Measurements from ENCODE around the gene LRRTM4.

Gene LRRTM4
- total RNA-seq = 0 reads per million in 9 experiments

DNA sequence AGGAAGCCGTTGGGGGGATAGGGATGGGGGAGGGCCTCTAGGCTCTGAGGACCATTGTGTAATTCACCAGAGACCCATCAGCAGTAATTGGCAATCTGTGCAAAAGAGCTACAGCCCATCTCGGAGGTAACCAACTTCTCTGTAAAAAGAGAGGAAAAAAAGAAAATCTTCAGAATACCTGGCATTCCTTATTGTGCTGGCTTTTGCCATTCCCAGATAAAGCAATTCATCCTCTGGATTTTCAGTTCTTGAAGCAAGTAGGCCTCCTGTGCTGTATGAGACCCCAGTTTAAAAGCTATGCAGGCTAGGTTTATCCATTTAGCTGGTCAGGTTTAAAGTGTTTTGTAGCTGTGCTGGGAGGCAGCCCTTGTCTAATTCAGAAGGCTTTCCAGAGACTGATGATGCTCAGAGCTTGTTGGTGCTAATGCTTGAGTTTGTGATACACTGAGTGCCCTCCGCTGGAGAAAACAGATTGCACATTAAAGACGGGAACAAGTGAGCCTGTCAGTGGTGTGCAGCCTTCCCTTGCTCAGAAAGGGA, at the start of gene LRRTM4:
Gene LRRTM4 (minus strand): TSS at position 446 of the 540 bp plus-strand sequence.
- no peaks in the 10 kb centered on the region for H3K4me1 Mint-ChIP-seq (ENCODE audit: low read depth in 2 of 2)
- ATAC-seq (replicated peaks) (no peak), DNase-seq (no peak)
- H3K27ac Mint-ChIP-seq = no peak within 1 kb of the TSS
- H3K9me3 Mint-ChIP-seq = peaks cover 6 to 16% of the 10 kb centered on the region in 2 donors
- H3K4me3 Mint-ChIP-seq = no peak within 1 kb of the TSS
- no peaks in the 10 kb centered on the region for H3K27me3 Mint-ChIP-seq
- H3K36me3 Mint-ChIP-seq (ENCODE audit: insufficient read depth) = no peaks in the 10 kb centered on the region

DNA sequence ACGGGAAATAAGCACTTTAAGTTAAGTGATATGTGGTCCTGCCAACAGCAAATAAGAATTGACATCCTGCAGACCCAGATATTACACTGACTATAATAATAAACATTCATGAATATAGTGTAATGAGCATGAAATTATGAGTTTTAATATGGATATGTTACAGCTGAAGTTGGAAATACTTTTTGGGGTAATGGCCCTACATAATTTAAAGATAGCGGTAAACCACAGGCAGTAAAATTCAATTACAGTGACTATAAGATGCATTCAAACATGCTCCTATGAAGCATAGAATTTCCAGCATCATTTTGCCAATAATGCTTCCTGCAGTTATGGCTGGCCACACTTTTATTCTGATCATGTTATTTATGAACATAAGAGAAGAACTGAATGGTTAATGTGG, 49.4 kb upstream of the LRRTM4 start:
- H3K4me1 Mint-ChIP-seq (ENCODE audit: low read depth in 2 of 2) = no peaks in the 10 kb centered on the region
- DNase-seq (no peak), ATAC-seq (replicated peaks) (no peak)
- peaks cover 0 to 2% of the 10 kb centered on the region in 2 donors for H3K9me3 Mint-ChIP-seq
- no peak overlapping the region for H3K27ac Mint-ChIP-seq
- no peaks in the 10 kb centered on the region for H3K36me3 Mint-ChIP-seq (ENCODE audit: insufficient read depth)
- no peak overlapping the region for H3K4me3 Mint-ChIP-seq
- H3K27me3 Mint-ChIP-seq = no peaks in the 10 kb centered on the region

DNA sequence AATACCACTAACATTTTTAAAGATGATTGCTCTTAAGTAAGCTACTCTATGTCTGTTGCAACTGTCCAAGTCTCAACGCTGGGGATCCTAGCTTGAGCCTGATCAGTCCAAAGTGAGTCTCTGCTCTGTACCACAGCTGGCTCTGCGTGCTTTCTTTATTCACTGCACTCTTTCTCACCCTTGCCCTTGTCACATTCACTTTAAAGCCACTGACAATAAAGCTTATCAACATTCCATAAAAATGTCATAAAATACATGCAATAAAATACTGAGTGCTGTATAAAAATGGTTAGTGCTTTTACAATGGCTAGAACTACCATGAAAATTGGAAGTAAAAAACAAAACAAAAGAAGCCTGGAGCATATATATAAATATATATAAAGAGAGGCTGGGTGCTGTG, 45.5 kb upstream of the LRRTM4 start:
- H3K27me3 Mint-ChIP-seq = no peaks in the 10 kb centered on the region
- ATAC-seq (replicated peaks) (no peak), DNase-seq (no peak)
- H3K36me3 Mint-ChIP-seq (ENCODE audit: insufficient read depth) = no peaks in the 10 kb centered on the region
- H3K9me3 Mint-ChIP-seq = peaks cover 4 to 9% of the 10 kb centered on the region in 2 donors
- H3K4me1 Mint-ChIP-seq (ENCODE audit: low read depth in 2 of 2) = no peaks in the 10 kb centered on the region
- H3K4me3 Mint-ChIP-seq = no peak overlapping the region
- no peak overlapping the region for H3K27ac Mint-ChIP-seq

DNA sequence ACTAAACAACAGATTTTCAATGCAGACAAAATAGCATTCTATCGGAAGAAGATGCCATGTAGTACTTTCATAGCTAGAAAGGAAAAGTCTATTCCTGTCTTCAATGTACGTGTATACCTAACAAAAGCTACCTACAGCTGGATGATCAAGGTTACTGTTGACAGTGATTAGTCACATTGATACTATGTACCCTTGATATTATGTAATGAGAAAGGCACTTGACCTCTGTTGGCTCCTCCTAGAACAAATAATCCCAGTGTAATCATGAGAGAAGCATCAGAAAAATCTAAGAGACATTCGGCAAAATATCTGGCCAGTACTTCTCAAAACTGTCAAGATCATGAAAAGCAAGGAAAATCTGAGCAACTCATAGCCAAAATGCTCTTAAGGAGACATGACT, 44.4 kb upstream of the LRRTM4 start:
- Mint-ChIP-seq H3K9me3 (peaks cover 4 to 9% of the 10 kb centered on the region in 2 donors), H3K27ac (no peak overlapping the region), H3K27me3 (no peaks in the 10 kb centered on the region), H3K4me1 (ENCODE audit: low read depth in 2 of 2) (no peaks in the 10 kb centered on the region), H3K36me3 (ENCODE audit: insufficient read depth) (no peaks in the 10 kb centered on the region), H3K4me3 (no peak overlapping the region)
- ATAC-seq (replicated peaks) = no peak
- no peak for DNase-seq

DNA sequence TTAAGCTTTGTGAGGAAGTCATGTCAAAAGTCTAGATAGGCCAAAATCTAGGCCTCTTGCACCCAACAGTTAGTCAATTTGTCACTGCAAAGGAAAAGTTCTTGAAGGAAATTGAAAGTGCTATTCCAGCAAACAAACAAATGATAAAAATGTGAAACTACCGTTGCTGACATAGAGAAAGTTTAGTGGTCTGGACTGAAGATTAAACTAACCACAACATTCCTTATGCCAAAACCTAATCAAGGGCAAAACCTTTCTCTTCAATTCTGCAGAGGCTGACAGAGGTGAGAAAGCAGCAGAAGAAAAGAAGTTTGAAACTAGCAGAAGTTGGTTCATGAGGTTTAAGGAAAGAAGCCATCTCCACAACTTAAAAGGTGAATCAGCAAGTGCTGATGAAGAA, 44.0 kb upstream of the LRRTM4 start:
- no peak overlapping the region for H3K27ac Mint-ChIP-seq
- no peak for DNase-seq
- no peak overlapping the region for H3K4me3 Mint-ChIP-seq
- peaks cover 4 to 9% of the 10 kb centered on the region in 2 donors for H3K9me3 Mint-ChIP-seq
- H3K36me3 Mint-ChIP-seq (ENCODE audit: insufficient read depth) = no peaks in the 10 kb centered on the region
- ATAC-seq (replicated peaks) = no peak
- no peaks in the 10 kb centered on the region for H3K4me1 Mint-ChIP-seq (ENCODE audit: low read depth in 2 of 2)
- H3K27me3 Mint-ChIP-seq = no peaks in the 10 kb centered on the region

DNA sequence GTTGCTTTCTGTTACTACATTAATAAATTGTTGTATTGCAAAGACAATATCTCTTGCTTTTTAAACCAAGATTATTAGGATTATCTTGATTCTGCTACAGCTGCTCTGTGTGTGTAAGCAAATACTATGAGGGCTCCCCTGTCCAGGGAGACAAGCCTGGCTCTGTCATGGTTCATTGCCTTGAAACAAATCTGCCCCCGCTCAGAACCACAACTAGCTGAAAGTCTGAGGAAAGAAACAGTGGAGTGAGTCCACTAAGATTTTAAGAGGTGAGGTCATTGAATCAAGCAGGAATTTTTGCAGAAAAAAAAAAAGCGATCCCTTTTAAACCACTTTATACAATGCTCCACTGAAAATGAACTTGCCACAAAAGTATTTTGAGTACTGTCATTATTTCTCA, 30.8 kb upstream of the LRRTM4 start:
- Mint-ChIP-seq H3K27me3 (no peaks in the 10 kb centered on the region), H3K9me3 (peaks cover 9 to 18% of the 10 kb centered on the region in 2 donors), H3K27ac (no peak overlapping the region), H3K36me3 (ENCODE audit: insufficient read depth) (no peaks in the 10 kb centered on the region), H3K4me3 (no peak overlapping the region), H3K4me1 (ENCODE audit: low read depth in 2 of 2) (no peaks in the 10 kb centered on the region)
- no peak for DNase-seq
- ATAC-seq (replicated peaks) = no peak

DNA sequence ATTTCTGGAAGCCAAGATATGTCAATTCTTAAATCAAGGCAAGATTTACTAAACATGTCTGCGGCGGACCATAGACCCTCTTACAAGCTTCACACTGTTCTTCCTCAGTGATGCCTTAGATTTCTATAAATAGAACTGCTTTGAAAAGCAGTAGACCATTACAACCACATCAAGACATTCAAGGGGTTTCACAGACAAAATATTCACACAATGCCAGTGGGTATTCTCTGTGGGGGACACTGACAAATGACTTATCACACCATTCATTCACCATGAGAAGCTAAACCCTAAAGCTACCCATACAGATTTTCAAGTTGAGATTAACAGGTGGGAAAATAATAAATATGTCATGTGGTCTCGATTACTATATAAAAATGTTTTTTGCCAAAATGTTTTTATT, 15.9 kb upstream of the LRRTM4 start:
- no peak for ATAC-seq (replicated peaks)
- H3K36me3 Mint-ChIP-seq (ENCODE audit: insufficient read depth) = no peaks in the 10 kb centered on the region

DNA sequence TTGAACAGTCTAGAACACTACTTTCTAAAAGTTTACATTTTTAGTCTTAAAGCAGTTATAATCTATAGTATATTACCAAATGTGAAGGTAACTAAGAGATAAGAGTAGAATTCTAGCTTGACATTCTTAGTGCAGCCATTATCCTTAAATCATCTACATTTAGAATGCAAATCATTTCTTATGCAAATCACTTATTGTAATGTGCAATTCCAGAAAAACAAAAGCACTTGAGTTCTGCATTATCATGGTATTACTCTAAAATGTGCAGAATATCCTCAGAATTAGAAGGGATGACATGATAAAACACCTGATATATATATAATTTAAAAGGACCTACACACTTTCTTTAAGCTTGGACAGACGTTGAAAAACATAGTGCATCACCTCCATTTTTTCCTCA, 712 bp upstream of the LRRTM4 start:
- Mint-ChIP-seq H3K27me3 (no peaks in the 10 kb centered on the region), H3K4me1 (ENCODE audit: low read depth in 2 of 2) (no peaks in the 10 kb centered on the region), H3K27ac (no peak overlapping the region), H3K36me3 (ENCODE audit: insufficient read depth) (no peaks in the 10 kb centered on the region), H3K4me3 (no peak overlapping the region), H3K9me3 (peaks cover 6 to 16% of the 10 kb centered on the region in 2 donors)
- no peak for DNase-seq
- no peak for ATAC-seq (replicated peaks)

More for the DNA sequence above, 15.9 kb upstream of the LRRTM4 start:
- Mint-ChIP-seq H3K4me1 (ENCODE audit: low read depth in 2 of 2) (no peaks in the 10 kb centered on the region), H3K27me3 (no peaks in the 10 kb centered on the region), H3K27ac (no peak overlapping the region), H3K4me3 (no peak overlapping the region), H3K9me3 (peaks cover 18 to 19% of the 10 kb centered on the region in 2 donors)
- DNase-seq = no peak

DNA sequence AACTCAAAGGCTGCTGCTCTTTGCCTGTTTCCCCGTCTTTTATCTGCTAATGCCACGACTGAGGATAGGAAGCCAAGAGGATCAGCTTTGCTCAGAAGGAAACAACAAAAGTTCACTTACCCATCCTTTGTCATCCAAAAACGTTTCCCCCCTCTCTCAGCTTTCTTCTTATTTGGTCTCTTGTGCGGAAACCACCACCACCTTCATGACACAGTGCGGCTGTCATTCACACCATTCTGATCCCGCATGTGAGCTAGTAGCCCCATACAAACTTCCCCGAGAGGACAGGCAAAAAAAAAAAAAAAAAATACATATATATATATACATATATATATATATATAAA, 656 bp downstream of the LRRTM4 start:
- Mint-ChIP-seq H3K9me3 (peaks cover 6 to 16% of the 10 kb centered on the region in 2 donors), H3K4me3 (no peak overlapping the region), H3K27me3 (no peaks in the 10 kb centered on the region), H3K36me3 (ENCODE audit: insufficient read depth) (no peaks in the 10 kb centered on the region), H3K27ac (no peak overlapping the region), H3K4me1 (ENCODE audit: low read depth in 2 of 2) (no peaks in the 10 kb centered on the region)
- DNase-seq = no peak
- no peak for ATAC-seq (replicated peaks)

DNA sequence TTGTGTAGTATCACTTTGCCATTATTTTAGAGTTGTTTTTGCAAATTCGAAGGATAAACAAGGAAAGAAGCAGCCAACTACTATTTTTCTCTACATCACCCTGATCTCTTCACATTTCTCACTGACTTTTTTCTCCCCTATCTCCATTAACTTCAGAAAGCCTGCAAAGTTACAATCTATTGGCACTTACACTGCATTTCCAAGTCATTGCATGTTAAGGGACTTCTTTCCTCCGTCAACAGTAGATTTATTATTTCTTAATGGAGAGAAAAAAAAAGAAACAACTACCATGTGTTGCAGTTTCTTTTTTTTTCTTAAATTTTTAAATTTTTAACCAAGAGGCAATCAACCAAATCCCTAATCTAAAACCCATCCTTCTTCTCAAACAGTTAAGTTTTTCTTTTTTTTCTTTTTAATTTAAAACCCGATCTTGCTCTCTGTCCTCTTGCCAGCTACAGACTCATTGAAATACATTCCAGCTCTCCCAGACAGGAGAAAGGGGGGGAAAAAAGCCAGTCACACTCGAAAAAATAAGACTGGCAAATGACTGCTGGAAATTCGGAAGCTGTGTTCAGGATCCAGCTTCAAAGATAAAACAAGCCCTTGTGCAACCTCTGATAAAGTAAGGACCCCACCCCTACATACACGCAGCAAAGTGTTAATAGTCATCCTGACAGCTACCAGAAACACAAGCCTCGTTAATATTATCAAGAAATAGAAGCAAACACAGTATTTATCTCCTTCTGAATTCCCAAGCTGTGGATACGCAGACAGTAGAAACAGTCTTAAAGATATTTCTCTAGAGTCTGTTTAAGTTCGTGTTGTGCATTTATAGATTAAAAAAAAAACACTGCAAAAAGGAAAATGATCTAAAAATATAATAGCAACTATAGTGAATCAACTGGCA, 1.3 kb downstream of the LRRTM4 start:
- DNase-seq (no peak), ATAC-seq (replicated peaks) (no peak)
- Mint-ChIP-seq H3K4me1 (ENCODE audit: low read depth in 2 of 2) (no peaks in the 10 kb centered on the region), H3K27ac (no peak overlapping the region), H3K36me3 (ENCODE audit: insufficient read depth) (no peaks in the 10 kb centered on the region), H3K4me3 (no peak overlapping the region), H3K27me3 (no peaks in the 10 kb centered on the region), H3K9me3 (peaks cover 6 to 16% of the 10 kb centered on the region in 2 donors)

DNA sequence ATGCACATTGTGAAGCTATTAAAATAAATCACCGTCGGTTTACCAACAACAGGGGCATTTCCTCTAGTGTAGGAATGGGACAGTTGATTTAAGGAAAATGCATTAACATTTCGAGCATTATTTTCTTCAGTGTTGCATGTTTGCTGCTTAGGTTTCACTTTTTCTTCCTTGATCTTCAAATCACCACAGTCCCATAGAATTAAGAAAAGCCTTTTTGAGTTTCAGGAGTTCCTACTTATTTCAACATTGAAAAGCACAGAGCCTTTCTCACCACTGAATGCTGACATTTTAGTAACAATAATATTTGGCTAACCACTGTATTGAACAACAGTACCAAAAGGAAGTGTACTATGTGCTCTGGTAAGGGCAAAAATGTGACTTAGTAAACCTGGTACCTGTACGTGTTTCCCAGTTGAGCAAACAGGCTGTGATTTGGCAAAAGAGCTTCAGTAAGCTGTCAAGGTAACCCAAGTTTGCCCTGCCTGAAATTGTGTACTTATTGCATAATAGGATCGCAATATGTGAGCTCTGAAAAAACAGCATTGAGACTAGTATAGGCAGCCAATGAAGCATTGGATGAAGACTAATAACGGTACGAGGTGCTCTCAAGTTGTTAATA, 2.2 kb downstream of the LRRTM4 start:
- Mint-ChIP-seq H3K27ac (no peak overlapping the region), H3K36me3 (ENCODE audit: insufficient read depth) (no peaks in the 10 kb centered on the region), H3K27me3 (no peaks in the 10 kb centered on the region), H3K9me3 (peaks cover 6 to 16% of the 10 kb centered on the region in 2 donors), H3K4me3 (no peak overlapping the region), H3K4me1 (ENCODE audit: low read depth in 2 of 2) (no peaks in the 10 kb centered on the region)
- DNase-seq (no peak), ATAC-seq (replicated peaks) (no peak)

DNA sequence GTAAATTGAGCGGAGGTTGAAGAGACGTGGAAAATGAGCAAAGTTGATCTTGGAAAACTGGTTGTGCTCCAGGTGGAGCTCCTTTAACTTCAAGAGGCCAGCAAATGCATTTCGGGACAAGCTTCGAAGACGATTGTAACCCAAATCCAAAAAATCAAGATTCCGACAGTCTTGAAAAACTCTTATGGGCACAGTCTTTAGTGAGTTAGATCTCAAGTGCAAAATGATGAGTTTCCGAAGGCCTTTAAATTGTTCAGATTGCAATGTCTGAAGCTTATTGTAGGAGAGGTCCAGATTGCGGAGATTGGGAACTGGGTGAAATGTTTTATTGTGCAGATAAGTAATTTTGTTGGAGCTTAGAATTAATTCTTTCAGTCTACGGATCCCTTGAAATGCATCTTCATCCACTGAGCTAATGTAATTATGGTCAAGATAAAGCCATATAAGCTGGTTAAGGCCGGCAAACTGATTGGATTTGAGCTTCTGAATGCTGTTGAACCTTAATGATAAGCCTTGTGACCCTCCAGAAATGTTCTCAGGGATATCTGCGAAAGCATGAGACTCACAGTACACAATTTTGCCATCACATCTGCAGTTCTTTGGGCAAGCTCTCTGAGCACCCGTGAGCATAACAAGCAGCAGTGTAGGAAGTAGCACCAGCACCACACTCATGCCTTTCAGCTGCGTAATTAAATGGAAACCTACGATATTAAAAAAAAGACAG, 2.9 kb downstream of the LRRTM4 start:
- no peaks in the 10 kb centered on the region for H3K36me3 Mint-ChIP-seq (ENCODE audit: insufficient read depth)
- H3K27ac Mint-ChIP-seq = no peak overlapping the region
- no peaks in the 10 kb centered on the region for H3K27me3 Mint-ChIP-seq
- no peak for ATAC-seq (replicated peaks)
- H3K4me3 Mint-ChIP-seq = no peak overlapping the region
- peaks cover 3 to 16% of the 10 kb centered on the region in 2 donors for H3K9me3 Mint-ChIP-seq
- DNase-seq = no peak
- no peaks in the 10 kb centered on the region for H3K4me1 Mint-ChIP-seq (ENCODE audit: low read depth in 2 of 2)

DNA sequence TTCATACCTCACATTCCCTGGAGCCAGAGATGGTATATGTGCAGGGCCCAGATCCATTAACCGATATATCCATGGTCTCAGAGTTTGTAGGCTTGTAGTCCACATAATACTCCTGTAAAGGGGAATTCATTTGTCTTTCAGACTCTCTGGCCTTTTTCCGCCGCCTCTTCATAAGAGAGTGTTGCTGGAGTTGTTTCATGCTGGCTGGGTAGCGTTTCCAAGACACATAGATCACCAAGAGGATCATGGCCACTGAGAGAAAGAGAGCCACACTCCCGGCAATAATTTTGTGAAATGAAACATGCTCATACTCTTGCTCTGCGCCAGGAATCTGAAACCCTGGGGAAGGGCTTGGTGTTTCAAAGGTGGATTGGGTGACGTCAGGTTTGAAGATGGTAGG, 3.9 kb downstream of the LRRTM4 start:
- Mint-ChIP-seq H3K27me3 (no peaks in the 10 kb centered on the region), H3K9me3 (peaks cover 3 to 16% of the 10 kb centered on the region in 2 donors), H3K4me1 (ENCODE audit: low read depth in 2 of 2) (no peaks in the 10 kb centered on the region), H3K27ac (no peak overlapping the region), H3K36me3 (ENCODE audit: insufficient read depth) (no peaks in the 10 kb centered on the region), H3K4me3 (no peak overlapping the region)
- no peak for ATAC-seq (replicated peaks)
- DNase-seq = no peak
